HG03460 (cell line): ENCODE measurements around the gene COL9A3.

Experiments
- ATAC-seq: cut with Tn5 transposase; IDR thresholded peaks from one replicate; pipeline ENCODE4 v1.9.1; 2021; ENCODE audit not compliant: unreplicated experiment

The COL9A3 gene

DNA sequence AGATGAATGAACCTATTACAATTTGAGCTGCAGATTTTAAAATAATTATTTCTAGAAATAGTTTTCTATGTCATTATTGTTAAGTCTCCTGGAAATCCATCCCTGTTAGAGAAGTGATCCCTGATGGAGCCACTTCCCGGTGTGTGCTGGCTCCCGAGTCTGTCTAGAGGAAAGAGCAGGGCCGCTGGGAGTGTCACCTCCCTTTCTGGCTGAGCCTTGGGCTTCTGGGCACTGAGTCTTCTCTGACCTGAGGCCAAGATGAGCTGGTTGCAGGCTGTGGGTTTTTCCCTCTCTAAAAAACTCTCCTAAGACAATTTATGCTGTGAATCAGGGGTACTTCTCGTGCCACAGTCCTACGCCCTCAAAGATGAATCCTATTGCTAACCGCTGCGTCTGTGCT, 73.6 kb downstream of the COL9A3 start:
- no peak for ATAC-seq
